IPS DF 6.9 (cell line): ENCODE results near the gene CREBBP.

Source experiments
- DNase-seq: peaks from one replicate; pipeline ENCODE4 v3.0.0-alpha.2; 2013; ENCODE audit warnings: low read depth, low spot score
- H3K27ac ChIP-seq: one replicate; pipeline ENCODE4 v1.5.1; 2013; ENCODE audit warnings: low read length, control low read depth
- H3K27me3 ChIP-seq: 2 replicates; pipeline ENCODE4 v1.6.1; 2013; ENCODE audit warnings: mild to moderate bottlenecking, low read length; ENCODE audit not compliant: control insufficient read depth, insufficient read depth
- H3K36me3 ChIP-seq: 2 replicates; pipeline ENCODE4 v1.6.1; 2013; ENCODE audit warnings: low read length; ENCODE audit not compliant: control insufficient read depth, insufficient read depth
- H3K4me1 ChIP-seq: 2 replicates; pipeline ENCODE4 v1.6.1; 2013; ENCODE audit warnings: low read length; ENCODE audit not compliant: control insufficient read depth, insufficient read depth
- H3K4me3 ChIP-seq: 2 replicates; pipeline ENCODE4 v1.5.1; 2013; ENCODE audit warnings: mild to moderate bottlenecking, low read length
- H3K9me3 ChIP-seq: 2 replicates; pipeline ENCODE4 v1.6.1; 2013; ENCODE audit warnings: low read length, inconsistent platforms; ENCODE audit not compliant: control insufficient read depth, insufficient read depth
- WGBS: extraction: QIAGEN DNeasy Blood & Tissue Kit; methylation state at CpG from one replicate; pipeline ENCODE4 v1.1.7; 2013; ENCODE audit warnings: mixed read lengths, missing lambda C conversion rate; ENCODE audit not compliant: insufficient read length, insufficient coverage; 5-methylcytosine and 5-hydroxymethylcytosine counted together

Gene CREBBP

GRCh38 chr16:3677994-3678393, 202.5 kb downstream of the CREBBP start:
- no peak for DNase-seq
- Histone ChIP-seq H3K9me3 (no peaks in the 10 kb centered on the region), H3K27ac (no peak overlapping the region), H3K27me3 (no peaks in the 10 kb centered on the region), H3K4me1 (no peaks in the 10 kb centered on the region; the same call in 1 of the 2 replicates), H3K36me3 (peaks cover 45% of the 10 kb centered on the region), H3K4me3 (no peak overlapping the region)
- no CpG with 5 or more reads among the region's 11 CpGs for WGBS

GRCh38 chr16:3675601-3676130, 204.8 kb downstream of the CREBBP start:
- H3K9me3 ChIP-seq, result no peaks in the 10 kb centered on the region
- no peaks in the 10 kb centered on the region; the same call in 1 of the 2 replicates for H3K4me1 ChIP-seq
- no peaks in the 10 kb centered on the region for H3K27me3 ChIP-seq
- H3K27ac ChIP-seq, result no peak overlapping the region
- DNase-seq, result no peak
- no peak overlapping the region for H3K4me3 ChIP-seq
- no CpG with 5 or more reads among the region's 24 CpGs for WGBS
- H3K36me3 ChIP-seq, result peaks cover 47% of the 10 kb centered on the region
